Natural killer cell (primary cell): ENCODE results near the gene UBE2I. TPM values are rescaled to one million over a fixed set of nuclear protein-coding genes. Genes with fewer than 3 reads are reported as not detected.
A peak's percentile ranks its signal among the peaks of the same experiment; 100 is the strongest.

Experiments used
- ATAC-seq, 3 donors: fragments of 150-1000 bp in 2 of 3; fragments of 200-7000 bp in 1 of 3; cut with Tn5 transposase; 1 replicate in 1 of 3; 2 replicates in 2 of 3; pipeline ENCODE4 v1.10.0; 2021; ENCODE audit warnings: mild to moderate bottlenecking in 2 of 3, moderate library complexity in 2 of 3
- DNase-seq, 2 donors: peaks; one replicate each; pipeline versions ENCODE4 v3.0.0 to v3.0.0-alpha.2; 2013 to 2021; ENCODE audit warnings: mixed read lengths in 1 of 2
- H3K27ac ChIP-seq: one replicate; pipeline ENCODE4 v1.5.1; 2013; ENCODE audit warnings: mild to moderate bottlenecking, low read length
- H3K27me3 ChIP-seq: one replicate; pipeline ENCODE4 v1.6.1; 2013; ENCODE audit warnings: low read length; ENCODE audit not compliant: control insufficient read depth, insufficient read depth
- H3K36me3 ChIP-seq: one replicate; pipeline ENCODE4 v1.6.1; 2013; ENCODE audit warnings: low read length; ENCODE audit not compliant: control insufficient read depth, insufficient read depth
- H3K4me1 ChIP-seq: one replicate; pipeline ENCODE4 v1.6.1; 2013; ENCODE audit warnings: low read length; ENCODE audit not compliant: control insufficient read depth, insufficient read depth
- H3K4me3 ChIP-seq: one replicate; pipeline ENCODE4 v1.5.1; 2013; ENCODE audit warnings: low read length
- H3K9me3 ChIP-seq: one replicate; pipeline ENCODE4 v1.6.1; 2013; ENCODE audit warnings: low read length; ENCODE audit not compliant: control insufficient read depth, insufficient read depth
- H3K27ac Mint-ChIP-seq, 2 donors: one replicate each; pipeline ENCODE4 v1.8.0; 2022; ENCODE audit warnings: mild to moderate bottlenecking in 2 of 2, mixed read lengths in 2 of 2, moderate library complexity in 1 of 2
- H3K27me3 Mint-ChIP-seq, 2 donors: one replicate each; pipeline ENCODE4 v1.8.0; 2022; ENCODE audit warnings: low read depth in 2 of 2, mixed read lengths in 2 of 2
- H3K36me3 Mint-ChIP-seq: one replicate; pipeline ENCODE4 v1.8.0; 2022; ENCODE audit warnings: mixed read lengths
- H3K4me1 Mint-ChIP-seq, 2 donors: one replicate each; pipeline ENCODE4 v1.8.0; 2022; ENCODE audit warnings: mixed read lengths in 2 of 2
- H3K4me3 Mint-ChIP-seq: one replicate; pipeline ENCODE4 v1.8.0; 2022; ENCODE audit warnings: mild to moderate bottlenecking, moderate library complexity, mixed read lengths
- H3K9me3 Mint-ChIP-seq, 2 donors: one replicate each; pipeline ENCODE4 v1.8.0; 2022; ENCODE audit warnings: mixed read lengths in 2 of 2
- CTCF ChIP-seq: fragments of 200-600 bp; IDR thresholded peaks from one replicate; pipeline ENCODE4 v1.8.0; 2022; ENCODE audit warnings: antibody characterized with exemption
- WGBS: methylation state at CpG from one replicate; pipeline ENCODE4 v1.1.7; 2013; ENCODE audit warnings: missing lambda C conversion rate; ENCODE audit not compliant: insufficient coverage; 5-methylcytosine and 5-hydroxymethylcytosine counted together
- intact Hi-C: fragments of 100-400 bp; cut with micrococcal nuclease; formaldehyde crosslinking; loops from one replicate; pipeline ENCODE4 v1.14.2; 2022
- total RNA-seq, 4 donors: library from RNA; stranded (reverse); fragments of 120-200 nt in 1 of 4; gene quantifications; one replicate each; pipeline versions ENCODE4 v1.2.3 to v1.2.4, GENCODE V29; 2013 to 2022

The UBE2I gene
- total RNA-seq, 3 donors from 2014 or later (not counting 1 experiment from before 2014, with no cell fraction given), result 367 to 412 (median 383) TPM

GRCh38 chr16:1342526-1343427 lies 33.3 kb downstream of the UBE2I start:
- Histone ChIP-seq H3K9me3 (no peaks in the 10 kb centered on the region), H3K27ac (no peak overlapping the region), H3K27me3 (no peaks in the 10 kb centered on the region), H3K36me3 (no peaks in the 10 kb centered on the region), H3K4me3 (peak overlapping the region; percentile 7), H3K4me1 (peaks cover 26% of the 10 kb centered on the region)
- Mint-ChIP-seq H3K36me3 (no peaks in the 10 kb centered on the region), H3K27me3 (no peaks in the 10 kb centered on the region), H3K9me3 (no peaks in the 10 kb centered on the region), H3K4me1 (peaks cover 9 to 15% of the 10 kb centered on the region in 2 donors), H3K27ac (peak overlapping the region; percentile 69 to 85), H3K4me3 (peak overlapping the region; percentile 71)
- DNase-seq, result peak; percentile 92 to 98
- under 1% methylated on average over 49 of the region's 49 CpGs for WGBS
- TF ChIP-seq CTCF, result no peak
- intact Hi-C loops, result loop anchor here (1.0 to 2.0 kb wide), 2 partner anchors 9 to 42 kb away; partner anchors contain the start of gene BAIAP3
- ATAC-seq, result peak; percentile 92 to 98 (median 93)

- Histone ChIP-seq H3K4me1 (peaks cover 23% of the 10 kb centered on the region), H3K27ac (no peak overlapping the region), H3K27me3 (no peaks in the 10 kb centered on the region), H3K4me3 (no peak overlapping the region), H3K36me3 (no peaks in the 10 kb centered on the region), H3K9me3 (no peaks in the 10 kb centered on the region)
- Mint-ChIP-seq H3K36me3 (no peaks in the 10 kb centered on the region), H3K27ac (peak overlapping the region; percentile 69 to 85), H3K4me1 (peaks cover 9 to 15% of the 10 kb centered on the region in 2 donors), H3K27me3 (no peaks in the 10 kb centered on the region), H3K4me3 (peak overlapping the region; percentile 71), H3K9me3 (no peaks in the 10 kb centered on the region)
- DNase-seq, result peak in 1 of 2 donors; percentile 38
- TF ChIP-seq CTCF, result no peak
- WGBS, result 73% methylated on average over 44 of the region's 44 CpGs
- ATAC-seq, result no peak
- intact Hi-C loops, result loop anchor here (1.0 to 2.0 kb wide), 2 partner anchors 10 to 43 kb away; partner anchors contain the start of gene BAIAP3
Measured at GRCh38 chr16:1343428-1344242, 34.2 kb downstream of the UBE2I start.

- no peaks in the 10 kb centered on the region for H3K9me3 Mint-ChIP-seq
- H3K4me3 Mint-ChIP-seq, result no peak overlapping the region
- DNase-seq, result no peak
- H3K9me3 ChIP-seq, result no peaks in the 10 kb centered on the region
- no peak for ATAC-seq
- 89% methylated on average over 14 of the region's 14 CpGs for WGBS
- peaks cover 5% of the 10 kb centered on the region for H3K36me3 ChIP-seq
- no peak overlapping the region for H3K27ac Mint-ChIP-seq
- no peaks in the 10 kb centered on the region for H3K27me3 ChIP-seq
- H3K4me1 ChIP-seq, result peaks cover 23% of the 10 kb centered on the region
- intact Hi-C loops, result no loop called here
- H3K27me3 Mint-ChIP-seq, result no peaks in the 10 kb centered on the region
- H3K4me3 ChIP-seq, result no peak overlapping the region
- TF ChIP-seq CTCF, result no peak
- no peaks in the 10 kb centered on the region for H3K36me3 Mint-ChIP-seq
- peaks cover 9 to 15% of the 10 kb centered on the region in 2 donors for H3K4me1 Mint-ChIP-seq
- H3K27ac ChIP-seq, result no peak overlapping the region
Measured at GRCh38 chr16:1344499-1344898, 35.1 kb downstream of the UBE2I start.
